ENCODE results near the gene HMGB2.

The HMGB2 gene

DNA sequence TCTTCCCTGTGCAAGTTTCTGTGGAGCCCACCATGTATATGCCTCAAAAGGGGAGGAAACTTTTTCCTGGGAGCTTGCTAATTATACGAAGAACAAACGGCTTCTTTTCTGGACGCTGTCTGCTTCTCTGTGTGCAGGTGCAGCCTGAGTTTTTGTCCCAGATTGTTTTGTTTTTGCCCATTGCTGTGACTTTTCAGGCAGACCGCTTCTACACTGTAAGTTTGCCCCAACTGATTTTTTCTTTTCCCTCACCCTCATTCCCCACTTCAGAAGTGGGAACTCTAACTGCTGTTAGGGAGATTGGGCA is 51.9 kb downstream of the HMGB2 start:
- Histone ChIP-seq H3K56ac (ENCODE audit: low read length) (no peak overlapping the region), H2BK120ac (ENCODE audit: low read depth, low read length) (no peak overlapping the region), H3K4me2 (ENCODE audit: low read length) (no peak overlapping the region), H3K79me2 (ENCODE audit: control insufficient read depth, insufficient read depth, low read length) (no peaks in the 10 kb centered on the region), H3K4me3 (ENCODE audit: low read length) (no peak overlapping the region), H3K27ac (ENCODE audit: low read depth, low read length) (no peak overlapping the region), H3K18ac (ENCODE audit: low read length) (no peak overlapping the region), H2BK5ac (ENCODE audit: low read length) (no peak overlapping the region), H3K4ac (ENCODE audit: low read depth, low read length) (no peak overlapping the region), H2AK5ac (ENCODE audit: low read length) (no peak overlapping the region), H3K4me1 (ENCODE audit: control insufficient read depth, low read depth, low read length) (no peaks in the 10 kb centered on the region), H3K79me1 (ENCODE audit: low read length) (peaks cover 4% of the 10 kb centered on the region), H4K8ac (ENCODE audit: low read depth, low read length) (no peak overlapping the region), H3K27me3 (ENCODE audit: insufficient read depth, low read length, poor library complexity) (no peaks in the 10 kb centered on the region), H3K36me3 (ENCODE audit: control insufficient read depth, insufficient read depth, low read length) (no peaks in the 10 kb centered on the region), H4K5ac (ENCODE audit: low read length) (no peak overlapping the region), H3K23ac (ENCODE audit: low read length) (no peak overlapping the region), H3K9ac (ENCODE audit: low read length) (no peak overlapping the region), H2BK15ac (replicated peaks; ENCODE audit: low read depth) (no peak overlapping the region)
- WGBS (ENCODE audit: extremely low coverage, insufficient coverage, low lambda C conversion rate): no CpG with 5 or more reads among the region's 4 CpGs
- no peak for DNase-seq

DNA sequence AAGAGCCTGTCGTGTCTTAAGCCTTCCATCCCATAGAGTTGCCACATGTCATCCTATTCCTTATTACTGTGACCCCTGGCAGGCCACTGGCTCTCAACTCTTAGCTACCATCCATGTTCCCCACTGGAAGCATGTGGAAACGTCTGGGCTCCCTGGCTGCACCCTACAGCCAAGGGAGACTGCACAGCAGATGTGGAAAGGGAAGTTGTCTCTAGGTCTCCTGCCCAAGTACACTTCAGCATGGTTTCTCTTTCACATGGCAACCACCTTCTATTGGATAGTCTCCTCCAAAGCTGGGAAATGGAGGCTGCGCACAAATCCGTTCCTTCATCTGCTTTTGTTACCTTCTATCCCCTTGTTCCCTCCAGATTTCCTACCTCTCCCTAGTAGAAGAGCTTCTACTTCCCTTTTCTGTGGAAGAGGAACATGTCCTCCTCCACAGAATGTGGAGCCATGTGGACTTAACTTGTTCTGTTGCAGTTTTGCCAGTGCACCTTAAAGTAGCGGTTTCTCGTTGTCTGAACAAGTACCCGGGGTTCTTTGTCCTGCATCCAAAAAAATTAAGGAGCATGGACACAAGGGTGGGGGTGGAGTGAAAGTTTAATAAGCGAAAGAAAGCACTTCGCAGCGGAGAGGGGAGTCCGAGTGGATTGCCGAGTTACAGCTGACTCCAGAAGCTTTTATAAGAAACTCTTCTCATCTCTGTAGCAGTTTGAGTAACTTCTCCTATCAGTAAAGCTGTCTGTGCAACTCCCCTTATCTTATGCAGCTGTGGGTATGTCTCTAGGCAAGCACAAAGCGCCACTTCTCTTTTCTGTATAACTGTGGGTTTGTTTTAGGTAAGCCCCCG is 52.5 kb downstream of the HMGB2 start:
- no peak for DNase-seq
- H3K4me2 ChIP-seq (ENCODE audit: low read length): no peak overlapping the region
- H2AK5ac ChIP-seq (ENCODE audit: low read length): no peak overlapping the region
- H3K79me1 ChIP-seq (ENCODE audit: low read length): peaks cover 3% of the 10 kb centered on the region
- no peak overlapping the region for H3K18ac ChIP-seq (ENCODE audit: low read length)
- no peak overlapping the region for H3K23ac ChIP-seq (ENCODE audit: low read length)
- no peak overlapping the region for H2BK120ac ChIP-seq (ENCODE audit: low read depth, low read length)
- WGBS (ENCODE audit: extremely low coverage, insufficient coverage, low lambda C conversion rate): no CpG with 5 or more reads among the region's 14 CpGs
- H3K79me2 ChIP-seq (ENCODE audit: control insufficient read depth, insufficient read depth, low read length): no peaks in the 10 kb centered on the region
- H3K27ac ChIP-seq (ENCODE audit: low read depth, low read length): no peak overlapping the region
- H3K9ac ChIP-seq (ENCODE audit: low read length): no peak overlapping the region
- no peaks in the 10 kb centered on the region for H3K27me3 ChIP-seq (ENCODE audit: insufficient read depth, low read length, poor library complexity)
- H3K56ac ChIP-seq (ENCODE audit: low read length): no peak overlapping the region
- no peaks in the 10 kb centered on the region for H3K4me1 ChIP-seq (ENCODE audit: control insufficient read depth, low read depth, low read length)
- H3K4ac ChIP-seq (ENCODE audit: low read depth, low read length): no peak overlapping the region
- no peak overlapping the region for H4K8ac ChIP-seq (ENCODE audit: low read depth, low read length)
- H2BK5ac ChIP-seq (ENCODE audit: low read length): no peak overlapping the region
- no peaks in the 10 kb centered on the region for H3K36me3 ChIP-seq (ENCODE audit: control insufficient read depth, insufficient read depth, low read length)
- H2BK15ac ChIP-seq (replicated peaks; ENCODE audit: low read depth): no peak overlapping the region
- H3K4me3 ChIP-seq (ENCODE audit: low read length): no peak overlapping the region
- no peak overlapping the region for H4K5ac ChIP-seq (ENCODE audit: low read length)

Measured in mesendoderm (in vitro differentiated cells).